Activated T-cell treated with anti-CD3 and anti-CD28 coated beads, Interleukin-2, amount 50 U/mL, for 4 hours (primary cell): Measurements from ENCODE around the gene SEMA3D. TPM values are rescaled to one million over a fixed set of nuclear protein-coding genes. Genes with fewer than 3 reads are reported as not detected.

Experiments used
- ATAC-seq, 2 donors: fragments of 200-7000 bp; cut with Tn5 transposase; one replicate each; pipeline ENCODE4 v1.10.0; 2021
- DNase-seq: peaks from one replicate; pipeline ENCODE4 v3.0.0-alpha.2; 2020
- H3K27me3 Mint-ChIP-seq: one replicate; pipeline ENCODE4 v1.8.0; 2021; ENCODE audit warnings: low read depth, mixed read lengths
- H3K36me3 Mint-ChIP-seq: one replicate; pipeline ENCODE4 v1.8.0; 2022; ENCODE audit warnings: mixed read lengths; ENCODE audit not compliant: insufficient read depth
- H3K4me1 Mint-ChIP-seq: one replicate; pipeline ENCODE4 v1.8.0; 2021; ENCODE audit warnings: low read depth, mixed read lengths
- H3K4me3 Mint-ChIP-seq: one replicate; pipeline ENCODE4 v1.8.0; 2021; ENCODE audit warnings: mild to moderate bottlenecking, moderate library complexity, mixed read lengths
- H3K9me3 Mint-ChIP-seq: one replicate; pipeline ENCODE4 v1.8.0; 2021; ENCODE audit warnings: mixed read lengths
- total RNA-seq, 3 donors: library from RNA; stranded (reverse); gene quantifications; one replicate each; pipeline ENCODE4 v1.2.1, GENCODE V29; 2021

The SEMA3D gene
- total RNA-seq, 3 donors from 2014 or later: 0.08 to 0.13 TPM; not detected in 1

GRCh38 chr7:85126383-85126782 lies 60.5 kb downstream of the SEMA3D start:
- Mint-ChIP-seq H3K9me3 (no peaks in the 10 kb centered on the region), H3K27me3 (no peaks in the 10 kb centered on the region), H3K4me3 (no peak overlapping the region), H3K4me1 (no peaks in the 10 kb centered on the region), H3K36me3 (no peaks in the 10 kb centered on the region)
- DNase-seq (no peak), ATAC-seq (no peak)

- H3K9me3 Mint-ChIP-seq: no peaks in the 10 kb centered on the region
- no peaks in the 10 kb centered on the region for H3K27me3 Mint-ChIP-seq
- ATAC-seq (no peak), DNase-seq (no peak)
- H3K4me3 Mint-ChIP-seq: no peak overlapping the region
- H3K36me3 Mint-ChIP-seq: no peaks in the 10 kb centered on the region
- no peaks in the 10 kb centered on the region for H3K4me1 Mint-ChIP-seq
These were observed 61.2 kb downstream of the SEMA3D start for GRCh38 chr7:85125651-85126131.

DNA sequence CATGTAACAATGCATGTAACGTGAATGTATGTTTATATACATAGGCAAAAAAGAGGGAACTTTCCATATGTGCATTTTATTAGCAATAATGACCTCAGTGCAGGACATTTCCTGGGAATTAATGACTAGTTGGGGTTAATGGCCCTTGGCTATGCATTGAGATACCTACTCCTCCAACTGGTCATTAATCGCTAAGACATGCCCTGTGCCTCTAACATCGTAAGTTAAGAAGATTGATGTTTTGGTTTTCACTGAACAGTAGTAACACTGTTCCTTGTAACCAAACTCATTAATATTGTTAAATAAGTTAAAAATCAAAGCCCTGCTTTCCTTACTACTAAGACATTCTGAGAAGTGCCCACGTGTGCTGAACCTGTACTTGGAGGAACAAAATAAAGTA lies 61.7 kb downstream of the SEMA3D start:
- ATAC-seq (no peak), DNase-seq (no peak)
- H3K36me3 Mint-ChIP-seq: no peaks in the 10 kb centered on the region
- no peaks in the 10 kb centered on the region for H3K9me3 Mint-ChIP-seq
- no peaks in the 10 kb centered on the region for H3K27me3 Mint-ChIP-seq
- H3K4me3 Mint-ChIP-seq: no peak overlapping the region
- H3K4me1 Mint-ChIP-seq: no peaks in the 10 kb centered on the region

- Mint-ChIP-seq H3K4me3 (no peak overlapping the region), H3K9me3 (peaks cover 3% of the 10 kb centered on the region), H3K4me1 (no peaks in the 10 kb centered on the region), H3K36me3 (no peaks in the 10 kb centered on the region), H3K27me3 (no peaks in the 10 kb centered on the region)
- no peak for ATAC-seq
- DNase-seq: no peak
These were observed 66.9 kb downstream of the SEMA3D start for GRCh38 chr7:85119934-85120333.

- ATAC-seq (no peak), DNase-seq (no peak)
- Mint-ChIP-seq H3K27me3 (no peaks in the 10 kb centered on the region), H3K4me1 (no peaks in the 10 kb centered on the region), H3K36me3 (no peaks in the 10 kb centered on the region), H3K4me3 (no peak overlapping the region), H3K9me3 (peaks cover 6% of the 10 kb centered on the region)
These were observed 71.0 kb downstream of the SEMA3D start for GRCh38 chr7:85115862-85116261.

DNA sequence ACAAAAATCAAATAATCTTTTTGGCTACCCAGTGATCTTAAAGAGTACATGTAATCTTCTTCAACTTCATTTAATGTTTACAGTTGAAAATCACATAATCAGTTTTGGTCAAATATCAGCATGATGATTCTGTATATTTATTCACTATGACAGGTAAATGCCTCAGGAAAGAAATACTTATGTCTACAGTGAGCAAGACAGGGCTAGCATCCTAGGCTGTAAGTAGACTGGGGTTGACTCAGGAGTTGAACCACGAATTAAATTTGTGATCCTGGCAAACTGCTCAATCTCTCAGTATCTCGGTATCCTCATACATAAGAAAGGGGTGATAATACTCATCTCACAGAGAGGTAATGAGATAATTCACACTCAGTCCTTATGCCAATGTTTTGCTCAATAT lies 71.8 kb downstream of the SEMA3D start:
- no peak for ATAC-seq

GRCh38 chr7:85114342-85114741 lies 72.5 kb downstream of the SEMA3D start:
- H3K4me3 Mint-ChIP-seq: no peak overlapping the region
- DNase-seq: no peak

More for the DNA sequence above, 71.8 kb downstream of the SEMA3D start:
- Mint-ChIP-seq H3K4me3 (no peak overlapping the region), H3K27me3 (no peaks in the 10 kb centered on the region), H3K36me3 (no peaks in the 10 kb centered on the region), H3K9me3 (peaks cover 6% of the 10 kb centered on the region), H3K4me1 (no peaks in the 10 kb centered on the region)
- DNase-seq: no peak

GRCh38 chr7:85111761-85112160 lies 75.1 kb downstream of the SEMA3D start:
- Mint-ChIP-seq H3K9me3 (peaks cover 7% of the 10 kb centered on the region), H3K27me3 (no peaks in the 10 kb centered on the region), H3K4me1 (no peaks in the 10 kb centered on the region), H3K36me3 (no peaks in the 10 kb centered on the region), H3K4me3 (no peak overlapping the region)
- DNase-seq: no peak
- no peak for ATAC-seq

More at GRCh38 chr7:85114342-85114741, 72.5 kb downstream of the SEMA3D start:
- H3K9me3 Mint-ChIP-seq: peaks cover 5% of the 10 kb centered on the region
- no peaks in the 10 kb centered on the region for H3K27me3 Mint-ChIP-seq
- no peaks in the 10 kb centered on the region for H3K4me1 Mint-ChIP-seq
- no peaks in the 10 kb centered on the region for H3K36me3 Mint-ChIP-seq
- ATAC-seq: no peak

DNA sequence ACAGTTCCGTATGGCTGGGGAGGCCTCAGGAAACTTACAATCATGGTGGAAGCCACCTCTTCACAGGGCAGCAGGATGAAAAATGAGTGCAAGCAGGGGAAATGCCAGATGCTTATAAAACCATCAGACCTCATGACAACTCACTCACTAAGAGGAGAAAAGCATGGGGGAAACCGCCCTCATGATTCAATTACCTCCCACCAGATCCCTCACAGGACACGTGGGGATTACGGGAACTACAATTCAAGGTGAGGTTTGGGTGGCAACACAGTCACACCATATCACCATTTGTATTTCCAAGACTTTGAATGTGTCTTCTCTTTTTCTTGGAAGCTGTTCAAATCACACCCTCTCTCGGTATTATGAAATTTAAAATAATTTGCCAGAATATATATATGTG lies 80.1 kb downstream of the SEMA3D start:
- H3K36me3 Mint-ChIP-seq: no peaks in the 10 kb centered on the region
- H3K4me3 Mint-ChIP-seq: no peak overlapping the region
- no peaks in the 10 kb centered on the region for H3K4me1 Mint-ChIP-seq
- H3K27me3 Mint-ChIP-seq: no peaks in the 10 kb centered on the region
- ATAC-seq (no peak), DNase-seq (no peak)
- H3K9me3 Mint-ChIP-seq: peaks cover 6% of the 10 kb centered on the region

DNA sequence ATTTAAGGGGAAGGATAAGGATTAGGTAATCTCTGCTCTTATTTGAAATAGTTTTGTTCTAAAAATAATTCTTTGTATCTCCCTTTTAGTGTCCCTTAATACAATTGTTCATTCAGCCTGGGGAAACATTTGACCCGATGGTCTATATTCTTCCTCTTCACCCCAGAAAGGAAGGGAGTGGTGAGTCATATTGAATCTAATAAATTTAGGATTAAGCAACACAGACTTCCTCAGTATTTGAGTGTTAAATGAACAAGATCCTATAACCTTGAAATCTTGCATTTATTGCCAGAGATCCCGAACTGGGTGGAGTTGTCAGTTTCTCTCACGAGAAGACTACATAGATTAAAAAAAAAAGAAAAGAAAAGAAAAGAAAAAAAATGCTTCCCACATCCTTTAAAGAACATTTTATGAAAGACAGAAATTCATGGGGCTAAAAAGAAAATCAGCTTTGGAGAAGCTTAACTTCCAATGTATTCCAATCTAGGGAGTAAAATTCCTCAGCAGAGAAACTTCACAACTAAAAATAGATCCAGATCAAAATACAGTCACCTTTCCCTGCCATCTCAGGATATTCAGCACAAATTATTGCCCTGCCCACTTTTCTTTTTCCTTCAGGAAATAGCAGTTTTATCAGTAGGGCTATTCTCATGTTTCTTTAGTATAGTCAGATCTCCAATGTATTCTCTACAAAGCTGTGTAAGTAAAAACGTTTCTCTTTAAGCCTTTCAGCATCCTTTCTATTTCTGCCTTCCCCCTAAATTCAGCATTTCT lies 82.2 kb downstream of the SEMA3D start:
- H3K4me3 Mint-ChIP-seq: no peak overlapping the region
- peaks cover 4% of the 10 kb centered on the region for H3K9me3 Mint-ChIP-seq
- no peaks in the 10 kb centered on the region for H3K27me3 Mint-ChIP-seq
- no peak for DNase-seq
- no peaks in the 10 kb centered on the region for H3K4me1 Mint-ChIP-seq
- H3K36me3 Mint-ChIP-seq: no peaks in the 10 kb centered on the region
- no peak for ATAC-seq

DNA sequence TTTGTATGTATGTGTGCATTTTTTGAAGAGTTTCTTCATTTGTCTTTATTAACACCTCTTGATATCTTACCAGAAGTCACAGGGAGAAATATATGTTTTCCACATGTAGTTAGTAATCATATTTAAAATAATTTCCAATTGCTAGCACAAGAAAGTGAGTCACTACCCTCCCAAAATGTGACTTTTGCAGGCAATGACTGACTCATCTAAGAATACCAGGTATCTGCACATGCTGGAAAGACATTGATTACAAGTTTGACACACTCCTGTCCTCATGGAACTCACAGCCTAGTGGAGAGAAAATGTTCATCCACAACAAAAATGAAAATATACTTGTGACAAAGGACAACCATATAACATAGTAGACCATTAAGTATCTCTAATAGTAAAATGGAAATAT lies 82.9 kb downstream of the SEMA3D start:
- no peak for ATAC-seq
- H3K4me1 Mint-ChIP-seq: no peaks in the 10 kb centered on the region
- DNase-seq: no peak
- peaks cover 4% of the 10 kb centered on the region for H3K9me3 Mint-ChIP-seq
- H3K4me3 Mint-ChIP-seq: no peak overlapping the region
- H3K27me3 Mint-ChIP-seq: no peaks in the 10 kb centered on the region
- no peaks in the 10 kb centered on the region for H3K36me3 Mint-ChIP-seq

- H3K36me3 Mint-ChIP-seq: no peaks in the 10 kb centered on the region
- no peaks in the 10 kb centered on the region for H3K4me1 Mint-ChIP-seq
- ATAC-seq: no peak
- H3K9me3 Mint-ChIP-seq: peaks cover 4% of the 10 kb centered on the region
- no peak overlapping the region for H3K4me3 Mint-ChIP-seq
- H3K27me3 Mint-ChIP-seq: no peaks in the 10 kb centered on the region
- DNase-seq: no peak
These were observed 83.5 kb downstream of the SEMA3D start for GRCh38 chr7:85103357-85103756.

- Mint-ChIP-seq H3K4me3 (no peak overlapping the region), H3K36me3 (no peaks in the 10 kb centered on the region), H3K9me3 (peaks cover 4% of the 10 kb centered on the region), H3K4me1 (no peaks in the 10 kb centered on the region), H3K27me3 (no peaks in the 10 kb centered on the region)
- DNase-seq (no peak), ATAC-seq (no peak)
These were observed 84.0 kb downstream of the SEMA3D start for GRCh38 chr7:85102813-85103350.

- ATAC-seq: no peak
- no peak for DNase-seq
- H3K9me3 Mint-ChIP-seq: no peaks in the 10 kb centered on the region
- no peaks in the 10 kb centered on the region for H3K27me3 Mint-ChIP-seq
- H3K4me1 Mint-ChIP-seq: no peaks in the 10 kb centered on the region
- H3K36me3 Mint-ChIP-seq: no peaks in the 10 kb centered on the region
- H3K4me3 Mint-ChIP-seq: no peak overlapping the region
These were observed 85.5 kb downstream of the SEMA3D start for GRCh38 chr7:85101347-85101746.

DNA sequence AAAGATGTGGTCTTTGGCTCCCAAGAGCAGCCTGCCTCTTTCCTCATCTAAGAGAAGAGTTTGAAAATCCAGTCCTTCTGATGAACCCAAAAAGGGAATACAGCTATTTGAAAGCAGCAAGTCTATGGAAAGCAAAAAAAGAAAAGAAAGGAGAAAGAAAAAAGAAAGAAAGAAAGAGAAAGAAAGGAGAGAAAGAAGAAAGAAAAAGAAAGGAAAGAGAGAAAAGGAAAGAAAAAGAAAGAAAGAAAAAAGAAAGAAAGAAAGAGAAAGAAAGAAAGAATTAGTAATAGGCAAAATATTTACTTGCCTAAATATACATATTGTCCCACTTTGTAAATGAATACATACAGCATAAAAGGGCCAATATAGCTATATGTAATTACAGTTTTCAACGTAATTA lies 89.0 kb downstream of the SEMA3D start:
- Mint-ChIP-seq H3K36me3 (no peaks in the 10 kb centered on the region), H3K4me1 (no peaks in the 10 kb centered on the region), H3K4me3 (no peak overlapping the region), H3K9me3 (peaks cover 4% of the 10 kb centered on the region), H3K27me3 (no peaks in the 10 kb centered on the region)
- DNase-seq (no peak), ATAC-seq (no peak)
